HG02981 (cell line): ENCODE data around the gene ACACB.
"Not testable (repeated sequence)": the region's sequence is repeated elsewhere in the genome, so short reads cannot be mapped to it uniquely, and the experiment has no call there.

Experiments used
- ATAC-seq: cut with Tn5 transposase; IDR thresholded peaks from one replicate; pipeline ENCODE4 v1.9.1; 2021; ENCODE audit warnings: mild to moderate bottlenecking, moderate library complexity; ENCODE audit not compliant: unreplicated experiment

ACACB gene

DNA sequence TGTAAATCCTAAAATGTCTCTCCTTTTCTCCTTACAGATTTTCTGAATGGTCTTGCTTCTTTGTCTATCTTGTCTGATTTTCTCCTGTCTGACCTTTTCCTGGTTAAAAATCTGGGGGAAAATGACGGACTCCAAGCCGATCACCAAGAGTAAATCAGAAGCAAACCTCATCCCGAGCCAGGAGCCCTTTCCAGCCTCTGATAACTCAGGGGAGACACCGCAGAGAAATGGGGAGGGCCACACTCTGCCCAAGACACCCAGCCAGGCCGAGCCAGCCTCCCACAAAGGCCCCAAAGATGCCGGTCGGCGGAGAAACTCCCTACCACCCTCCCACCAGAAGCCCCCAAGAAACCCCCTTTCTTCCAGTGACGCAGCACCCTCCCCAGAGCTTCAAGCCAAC is 23.0 kb downstream of the ACACB start:
- no peak for ATAC-seq

DNA sequence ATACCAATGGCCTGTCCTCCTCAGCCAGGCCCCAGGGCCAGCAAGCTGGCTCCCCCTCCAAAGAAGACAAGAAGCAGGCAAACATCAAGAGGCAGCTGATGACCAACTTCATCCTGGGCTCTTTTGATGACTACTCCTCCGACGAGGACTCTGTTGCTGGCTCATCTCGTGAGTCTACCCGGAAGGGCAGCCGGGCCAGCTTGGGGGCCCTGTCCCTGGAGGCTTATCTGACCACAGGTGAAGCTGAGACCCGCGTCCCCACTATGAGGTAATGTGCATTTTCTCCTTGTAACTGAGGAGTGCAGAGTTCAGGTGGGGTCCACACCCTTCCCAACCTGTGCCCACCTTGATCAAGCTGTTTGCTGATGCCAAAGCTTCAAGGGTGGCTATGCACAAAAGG is 23.4 kb downstream of the ACACB start:
- ATAC-seq, result no peak

DNA sequence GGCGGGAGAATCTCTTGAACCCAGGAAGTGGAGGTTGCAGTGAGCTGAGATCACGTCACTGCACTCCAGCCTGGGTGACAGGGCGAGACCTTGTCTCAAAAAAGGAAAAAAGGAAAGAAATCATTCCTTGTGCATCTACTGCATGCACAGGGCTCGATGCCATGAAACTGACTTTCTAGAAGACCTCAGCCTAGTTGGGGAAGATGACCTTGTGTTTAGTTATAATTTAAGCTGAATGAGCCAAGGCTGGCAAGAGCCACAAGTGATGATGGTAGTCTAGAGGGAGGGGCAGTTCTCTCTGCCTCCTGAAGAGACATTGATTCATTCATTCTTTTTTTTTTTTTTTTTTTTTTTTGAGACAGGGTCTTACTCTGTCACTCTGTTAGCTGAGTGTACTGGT is 24.2 kb downstream of the ACACB start:
- no peak for ATAC-seq

DNA sequence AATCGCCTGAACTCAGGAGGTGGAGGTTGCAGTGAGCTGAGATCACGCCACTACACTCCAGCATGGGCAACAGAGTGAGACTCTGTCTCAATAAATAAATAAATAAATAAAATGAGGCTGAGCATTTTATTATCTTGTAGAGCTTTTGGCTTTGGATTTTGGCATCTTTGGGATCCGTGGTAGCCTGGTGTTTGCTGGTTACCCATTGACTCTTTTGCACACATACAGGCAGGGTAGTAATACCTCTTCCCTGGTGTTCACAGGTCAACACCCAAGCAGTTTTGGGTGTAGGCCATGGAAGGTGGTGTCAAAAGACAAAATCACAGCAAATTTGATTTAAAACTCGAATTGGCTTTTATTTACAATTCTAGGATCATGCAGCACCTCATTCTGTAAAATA is 27.8 kb downstream of the ACACB start:
- ATAC-seq, result no peak

DNA sequence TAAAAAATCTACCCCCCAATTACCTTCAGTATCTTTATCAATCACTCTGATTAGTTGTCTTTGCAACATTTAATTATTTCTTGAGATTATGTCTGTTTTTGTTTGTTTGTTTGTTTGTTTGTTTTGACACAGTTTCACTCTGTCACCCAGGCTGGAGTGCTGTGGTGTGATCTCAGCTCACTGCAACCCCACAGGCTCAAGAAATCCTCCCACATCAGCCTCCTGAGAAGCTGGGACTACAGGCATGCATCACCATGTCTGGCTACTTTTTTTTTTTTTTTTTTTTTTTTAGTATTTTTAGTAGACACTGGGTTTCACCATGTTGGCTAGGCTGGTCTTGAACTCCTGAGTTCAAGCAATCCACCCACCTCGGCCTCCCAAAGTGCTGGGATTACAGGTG is 30.7 kb downstream of the ACACB start:
- ATAC-seq, result not testable (repeated sequence)

DNA sequence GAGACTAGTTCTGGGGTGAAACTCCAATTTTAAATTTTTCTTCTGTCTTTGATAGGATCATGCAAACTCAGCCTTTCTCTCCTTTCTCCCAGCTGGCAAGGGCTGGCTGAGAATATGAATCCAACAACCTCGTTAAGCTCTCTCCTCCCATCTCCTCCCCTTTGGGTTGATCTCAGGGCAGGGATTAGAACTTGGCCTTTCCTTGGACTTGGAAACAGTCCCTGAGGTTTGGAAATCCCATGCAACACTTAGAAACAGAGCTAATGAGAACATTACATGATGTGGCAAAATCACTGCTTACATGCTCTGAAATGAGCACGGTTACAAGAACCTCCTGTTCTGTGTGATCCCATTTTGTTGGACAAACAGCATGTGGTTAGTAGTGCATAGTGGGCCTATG is 31.6 kb downstream of the ACACB start:
- ATAC-seq, result no peak

DNA sequence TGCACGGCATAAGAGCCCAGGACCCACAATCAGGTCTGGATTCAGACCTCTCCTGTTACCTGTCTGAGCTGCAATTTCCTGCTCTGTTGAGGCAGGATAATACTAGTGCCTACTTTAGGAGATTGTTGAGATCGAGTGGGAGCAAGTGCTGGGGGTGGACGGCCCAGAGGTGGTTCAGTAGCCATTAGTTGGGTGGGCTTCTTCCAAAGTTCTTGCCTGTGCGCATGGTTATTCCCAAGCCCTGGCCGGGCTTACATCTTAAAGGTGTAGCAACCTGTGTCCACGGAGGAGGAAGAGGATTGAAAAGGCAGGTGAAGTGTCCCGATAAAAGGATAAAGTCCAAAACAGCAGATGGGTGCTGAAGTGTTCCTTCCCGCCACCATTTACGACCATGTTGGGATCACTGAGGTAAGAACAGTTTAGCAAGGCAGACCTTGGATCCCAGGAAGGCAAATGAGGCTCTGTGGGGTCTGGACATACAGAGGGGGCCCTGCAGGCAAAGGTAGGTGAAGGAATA is 33.8 kb downstream of the ACACB start:
- ATAC-seq, result no peak

DNA sequence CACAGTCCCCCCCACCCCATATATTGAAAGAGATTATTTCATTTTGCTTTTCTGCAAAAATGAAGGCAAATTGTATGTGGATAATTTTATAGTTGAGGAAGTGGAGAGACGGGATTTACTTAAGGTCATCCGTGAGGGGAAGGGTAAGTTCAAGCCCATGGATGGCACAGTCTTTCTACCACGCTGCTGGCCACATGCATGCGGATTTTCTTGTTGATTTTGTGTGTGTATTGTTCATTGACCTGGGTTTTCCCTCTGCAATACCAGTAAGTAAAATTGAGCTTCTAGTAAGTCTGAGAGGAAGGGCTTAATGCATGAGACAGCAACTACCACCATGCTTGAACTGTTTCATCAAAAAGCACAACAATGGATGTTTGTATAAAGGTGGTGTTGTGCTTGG is 35.1 kb downstream of the ACACB start:
- no peak for ATAC-seq

DNA sequence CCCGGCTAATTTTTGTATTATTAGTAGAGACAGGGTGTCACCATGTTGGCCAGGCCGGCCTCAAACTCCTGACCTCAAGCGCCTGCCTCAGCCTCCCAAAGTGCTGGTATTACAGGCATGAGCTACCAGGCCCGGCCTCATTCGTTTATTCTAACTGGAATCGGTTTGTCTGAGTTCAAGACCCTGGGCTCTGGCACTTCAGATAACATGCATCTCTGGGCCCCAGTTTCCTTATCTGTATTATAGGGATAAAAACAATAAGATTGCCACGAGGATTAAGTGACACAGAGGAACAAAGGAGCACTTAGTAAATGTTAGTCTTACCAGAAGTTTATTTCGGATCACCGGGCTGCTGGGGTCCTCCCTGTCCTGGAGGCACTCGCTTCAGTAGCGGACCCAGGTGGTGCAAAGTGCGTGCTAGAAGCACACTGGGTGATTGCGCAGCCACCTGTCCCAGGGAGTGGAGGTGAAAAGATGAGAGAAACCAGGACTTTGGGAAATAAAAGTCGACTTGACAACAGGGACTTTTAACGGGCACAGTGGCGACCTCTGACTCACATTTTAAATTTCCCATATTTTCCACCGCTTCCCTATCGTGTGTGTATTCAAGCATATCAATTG is 37.5 kb downstream of the ACACB start:
- no peak for ATAC-seq

DNA sequence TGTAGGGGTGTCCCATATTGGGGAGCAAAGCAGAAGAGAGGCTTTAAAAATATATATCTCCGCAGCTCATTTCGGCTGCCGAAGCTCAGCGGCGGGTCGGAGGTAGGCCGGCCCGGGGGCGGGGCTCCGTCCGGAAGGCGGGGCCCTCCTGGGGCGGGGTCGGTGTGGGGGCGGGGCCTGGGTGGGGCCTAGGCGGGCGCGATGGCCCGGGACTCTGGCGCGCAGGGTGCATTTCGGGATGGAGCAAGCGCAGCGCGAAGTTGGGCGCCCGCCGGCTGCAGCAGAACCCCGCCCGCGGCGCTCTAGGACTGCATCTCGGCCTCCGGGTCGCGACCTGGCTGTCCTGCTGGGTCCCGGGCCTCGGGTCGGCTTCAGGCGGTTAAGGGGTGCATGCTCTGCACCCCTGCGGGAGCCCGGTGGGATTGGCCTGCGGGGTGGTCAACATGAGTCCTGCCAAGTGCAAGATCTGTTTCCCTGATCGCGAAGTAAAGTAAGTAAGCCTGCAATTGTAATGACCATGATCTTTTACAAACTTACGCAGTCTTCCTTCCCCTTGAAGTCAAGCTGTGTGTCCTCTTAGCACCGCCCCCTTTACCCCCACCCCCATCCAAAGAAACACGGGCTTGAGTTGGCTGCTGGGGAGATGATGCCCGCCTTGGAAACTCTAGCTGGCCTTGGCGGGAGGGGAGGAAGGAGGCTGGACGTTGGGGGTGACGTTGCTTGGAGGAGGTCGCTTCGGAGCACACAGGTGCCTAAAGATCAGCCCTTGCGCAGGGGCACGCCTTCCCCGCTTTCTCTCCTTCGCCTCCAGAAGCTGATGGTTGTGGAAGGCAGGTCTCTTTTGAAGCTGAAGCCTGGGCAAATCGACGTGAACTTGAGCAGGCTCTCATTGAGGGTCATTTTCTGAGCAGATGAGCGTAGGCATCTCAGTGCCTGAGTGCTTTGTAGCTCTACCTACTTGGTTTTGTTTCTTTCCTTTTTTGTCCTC is 38.4 kb downstream of the ACACB start:
- ATAC-seq, result peak; percentile 92

DNA sequence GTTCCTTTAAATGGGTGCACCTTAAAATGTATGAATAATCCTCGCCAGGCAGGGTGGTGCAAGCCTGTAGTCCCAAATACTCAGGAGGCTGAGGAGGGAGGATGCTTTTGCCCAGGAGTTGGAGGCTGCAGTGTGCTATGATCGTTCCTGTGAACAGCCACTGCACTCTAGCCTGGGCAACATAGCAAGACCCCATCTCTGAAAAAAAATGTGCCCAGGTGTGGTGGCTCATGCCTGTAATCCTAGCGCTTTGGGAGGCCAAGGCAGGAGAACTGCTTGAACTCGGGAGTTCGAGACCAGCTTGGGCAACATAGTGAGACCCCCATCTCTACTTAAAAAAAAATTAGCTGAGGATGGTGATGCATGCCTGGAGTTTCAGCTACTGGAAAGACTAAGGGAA is 39.6 kb downstream of the ACACB start:
- ATAC-seq, result no peak

DNA sequence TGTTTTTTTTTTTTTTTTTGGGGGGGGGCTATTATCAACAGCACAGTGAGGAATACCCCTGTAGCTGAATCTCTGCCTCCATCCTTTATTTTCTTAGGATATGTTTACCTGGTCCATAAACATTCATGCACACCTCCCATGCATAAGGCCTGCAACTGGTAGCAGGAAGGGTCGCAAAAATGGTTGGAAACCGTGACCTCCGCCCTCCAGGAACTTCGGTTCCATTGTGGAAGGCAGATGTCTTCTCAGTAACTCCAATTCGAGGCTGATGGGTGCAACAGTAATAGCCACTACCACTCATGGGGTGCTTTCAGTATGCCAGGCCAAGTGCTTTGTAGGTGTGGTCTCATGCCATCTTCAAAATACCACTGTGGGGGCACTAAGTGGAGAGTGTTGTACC is 40.2 kb downstream of the ACACB start:
- ATAC-seq, result no peak

DNA sequence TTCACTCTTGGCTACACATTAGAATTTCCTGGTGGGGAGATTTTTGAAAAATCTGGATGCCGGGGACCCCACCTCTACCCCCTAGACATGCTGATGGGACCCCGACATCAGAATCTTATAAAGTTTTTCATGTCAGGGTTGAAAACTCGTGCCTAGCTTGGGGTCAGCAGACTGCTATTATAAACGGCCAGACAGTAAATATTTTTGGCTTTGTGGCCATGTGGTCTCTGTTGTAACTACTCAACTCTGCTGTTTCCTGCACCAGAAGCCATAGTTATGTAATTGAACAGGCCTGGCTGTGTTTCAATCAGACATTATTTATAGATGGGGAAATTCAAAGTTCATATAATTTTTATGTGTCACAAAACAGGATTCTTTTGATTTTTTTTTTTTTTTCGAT is 41.6 kb downstream of the ACACB start:
- ATAC-seq, result no peak

DNA sequence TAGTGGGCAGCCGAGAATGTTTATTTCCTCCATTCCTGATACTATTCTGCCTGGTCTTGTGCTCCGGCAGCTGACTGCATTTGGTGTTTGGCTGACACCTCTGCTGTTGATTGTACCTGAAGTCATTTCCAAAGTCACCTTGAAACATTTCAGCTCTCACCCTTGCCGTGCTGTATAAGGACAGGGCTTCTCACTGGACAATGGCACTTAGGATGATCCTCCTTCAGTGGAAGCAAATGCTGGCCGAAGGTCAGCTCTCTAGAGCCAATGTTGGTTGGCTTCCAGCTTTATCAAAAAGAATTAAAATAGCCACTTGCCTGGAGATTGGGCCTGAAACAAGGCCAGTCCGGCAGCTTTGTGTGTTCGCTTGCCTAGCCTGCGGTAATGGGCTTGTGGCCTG is 44.0 kb downstream of the ACACB start:
- ATAC-seq, result no peak

DNA sequence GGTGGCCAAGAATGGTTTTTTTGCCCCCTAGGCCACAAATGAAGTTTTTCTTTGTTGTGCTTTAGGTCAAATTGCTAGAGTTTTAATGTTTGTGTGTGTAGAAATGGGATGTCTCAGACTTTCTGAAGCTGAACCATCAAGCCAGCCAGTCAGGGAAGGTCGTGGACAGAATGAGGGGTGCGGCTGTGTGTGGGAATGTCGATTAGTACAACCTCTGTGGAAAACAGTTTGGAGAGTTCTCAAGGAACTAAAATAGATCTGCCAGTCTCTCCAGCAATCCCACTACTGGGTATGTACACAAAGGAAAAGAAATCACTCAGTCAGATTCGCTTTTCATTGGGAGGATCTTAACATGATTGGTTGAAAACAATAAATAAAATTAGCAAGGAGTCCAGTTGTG is 44.5 kb downstream of the ACACB start:
- ATAC-seq, result no peak

DNA sequence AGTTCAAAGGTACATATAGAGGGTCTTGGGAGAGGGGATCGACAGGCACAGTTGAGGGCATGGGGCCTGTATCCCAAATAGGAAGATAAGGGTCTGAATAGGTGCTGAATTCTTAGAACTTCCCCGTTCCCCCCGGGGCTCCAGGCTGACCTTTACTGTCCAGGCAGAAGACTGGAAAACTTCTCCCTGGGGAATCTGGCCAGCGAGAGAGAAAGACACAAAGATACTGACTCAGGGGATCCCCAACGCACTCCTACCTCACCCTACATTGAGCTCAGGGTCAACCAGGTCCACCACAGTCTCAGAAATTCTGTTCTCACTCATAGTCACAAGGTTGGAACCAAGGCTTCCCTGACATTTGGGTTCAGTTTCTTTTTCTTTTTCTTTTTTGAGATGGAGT is 46.2 kb downstream of the ACACB start:
- no peak for ATAC-seq

DNA sequence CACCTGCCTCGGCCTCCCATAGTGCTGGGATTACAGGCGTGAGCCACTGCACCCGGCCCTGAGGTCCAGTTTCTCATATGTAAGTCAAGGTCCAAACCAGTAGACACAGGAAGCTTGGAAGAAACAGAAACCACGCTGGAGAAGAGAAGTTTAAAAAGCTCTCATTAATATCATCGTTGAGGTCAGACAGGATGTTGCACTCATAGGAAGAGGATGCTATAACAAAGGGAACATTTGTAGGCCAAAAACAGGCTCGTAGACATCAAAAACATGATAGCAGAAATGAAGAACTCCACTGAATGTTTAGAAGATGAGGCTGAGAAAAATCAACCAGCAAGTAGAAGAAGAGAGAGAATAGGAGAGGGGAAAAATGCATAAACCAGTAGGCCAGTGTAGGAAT is 46.8 kb downstream of the ACACB start:
- no peak for ATAC-seq

DNA sequence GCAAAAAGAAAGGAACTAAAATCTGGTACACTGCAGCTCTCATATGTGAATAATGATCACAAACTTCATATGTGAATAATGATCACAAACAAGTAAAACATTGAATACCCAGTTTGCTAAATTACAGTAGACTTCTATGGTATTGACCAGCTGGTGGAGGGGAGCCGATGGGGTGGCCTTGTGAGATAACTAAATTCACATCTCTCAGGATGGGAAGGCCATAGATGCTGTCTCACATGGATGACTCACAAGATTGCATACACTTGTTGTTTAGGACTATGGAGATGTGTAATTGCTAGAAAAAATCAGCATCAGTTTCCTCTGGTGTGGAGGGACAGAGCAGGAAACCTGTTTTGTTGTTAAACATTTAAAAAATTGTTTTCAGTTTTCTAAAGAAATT is 49.2 kb downstream of the ACACB start:
- no peak for ATAC-seq

DNA sequence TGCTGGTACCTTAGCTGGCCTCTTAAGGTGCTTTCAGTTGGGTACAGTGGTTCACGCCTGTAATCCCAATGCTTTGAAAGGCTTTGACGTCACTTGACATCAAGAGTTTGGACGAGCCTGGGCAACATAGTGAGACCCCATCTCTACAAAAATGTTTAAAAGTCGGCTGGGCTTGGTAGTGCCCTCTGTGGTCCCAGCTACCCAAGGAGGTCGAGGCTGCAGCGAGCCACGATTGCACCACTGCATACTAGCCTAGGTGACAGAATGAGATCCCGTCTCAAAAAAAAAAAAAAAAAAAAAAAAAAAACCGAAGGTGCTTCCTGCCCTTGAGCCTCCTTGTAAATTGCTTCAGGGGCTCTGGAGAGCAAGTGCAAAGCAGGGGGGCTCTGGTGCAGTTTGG is 50.0 kb downstream of the ACACB start:
- ATAC-seq, result no peak

DNA sequence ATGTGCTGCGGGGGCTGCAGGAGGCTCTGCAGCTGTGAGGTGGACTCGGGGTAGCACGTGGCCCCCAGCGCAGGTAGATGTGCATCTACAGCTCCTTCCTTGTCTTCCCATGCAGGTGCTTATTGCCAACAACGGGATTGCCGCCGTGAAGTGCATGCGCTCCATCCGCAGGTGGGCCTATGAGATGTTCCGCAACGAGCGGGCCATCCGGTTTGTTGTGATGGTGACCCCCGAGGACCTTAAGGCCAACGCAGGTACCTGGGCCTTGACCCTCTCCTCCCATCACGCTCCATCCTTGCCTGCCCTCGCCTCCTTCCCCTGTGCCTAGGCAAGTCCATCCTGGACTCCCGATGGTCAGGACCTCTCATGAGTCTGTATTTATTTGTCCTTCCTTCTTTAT is 51.4 kb downstream of the ACACB start:
- ATAC-seq, result no peak

DNA sequence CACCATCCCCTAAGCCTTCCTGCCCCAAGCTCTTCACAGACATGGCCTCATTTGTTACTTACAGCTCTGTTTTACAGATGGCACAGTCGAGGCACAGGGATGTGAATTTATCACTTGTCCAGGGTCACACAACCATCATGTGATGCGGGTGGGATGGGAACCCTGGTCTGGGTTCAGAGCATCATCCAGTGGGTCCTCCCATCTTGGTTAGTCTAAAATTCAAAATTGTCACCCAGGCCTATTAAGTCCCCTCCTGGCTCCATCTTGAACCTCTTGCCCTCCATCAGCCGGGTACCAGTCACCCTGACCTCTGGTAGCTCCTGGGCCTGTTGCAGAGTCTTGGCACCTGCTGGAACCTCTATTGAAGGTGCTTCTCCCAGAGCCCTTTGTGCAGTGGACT is 52.9 kb downstream of the ACACB start:
- no peak for ATAC-seq

DNA sequence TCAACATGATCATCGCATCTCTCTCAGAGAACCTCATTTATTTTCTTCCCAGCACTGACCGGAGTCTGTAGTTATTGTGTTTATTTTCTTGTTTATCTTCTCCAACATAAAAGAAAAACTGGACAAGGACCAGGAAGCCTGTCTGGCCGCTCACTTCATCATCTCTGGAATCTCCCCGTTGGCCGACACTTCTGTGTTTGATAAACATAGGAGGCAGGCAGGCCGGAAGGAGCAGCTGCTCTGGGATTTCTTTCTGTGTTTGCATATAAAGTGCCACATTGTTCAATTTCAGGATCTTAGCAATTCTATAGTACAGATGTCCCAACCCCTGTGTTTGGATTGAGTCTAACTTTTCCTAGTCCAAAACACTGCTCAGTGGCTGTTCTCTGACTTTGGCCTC is 53.3 kb downstream of the ACACB start:
- no peak for ATAC-seq
